Neural progenitor cell (in vitro differentiated cells): ENCODE data around the gene ATXN1. TPM values are rescaled to one million over a fixed set of nuclear protein-coding genes. Genes with fewer than 3 reads are reported as not detected.

Experiments used
- DNase-seq: peaks from one replicate; pipeline ENCODE4 v3.0.0-alpha.2; 2016; ENCODE audit warnings: low spot score
- H2AFZ ChIP-seq: fragments of 200-600 bp; sonication (generic); replicated peaks from 2 replicates; pipeline ENCODE4 v1.6.1; 2016; ENCODE audit warnings: antibody characterized with exemption
- H3F3A ChIP-seq: fragments of 200-600 bp; sonication (generic); 2 replicates; pipeline ENCODE4 v1.6.1; 2016; ENCODE audit warnings: antibody characterized with exemption, low read depth
- H3K27ac ChIP-seq: fragments of 200-600 bp; sonication (generic); 2 replicates; pipeline ENCODE4 v1.5.1; 2016; ENCODE audit warnings: mild to moderate bottlenecking
- H3K27me3 ChIP-seq: fragments of 200-600 bp; sonication (generic); 2 replicates; pipeline ENCODE4 v1.6.1; 2016; ENCODE audit warnings: mild to moderate bottlenecking, moderate library complexity
- H3K36me3 ChIP-seq: fragments of 200-600 bp; sonication (generic); 2 replicates; pipeline ENCODE4 v1.5.1; 2016
- H3K4me1 ChIP-seq: fragments of 200-600 bp; sonication (generic); 2 replicates; pipeline ENCODE4 v1.6.1; 2016; ENCODE audit warnings: mixed run types
- H3K4me2 ChIP-seq: fragments of 200-600 bp; sonication (generic); 2 replicates; pipeline ENCODE4 v1.6.1; 2016
- H3K4me3 ChIP-seq: fragments of 200-600 bp; sonication (generic); 2 replicates; pipeline ENCODE4 v1.5.1; 2016
- H3K79me2 ChIP-seq: fragments of 200-600 bp; sonication (generic); 2 replicates; pipeline ENCODE4 v1.6.1; 2016; ENCODE audit warnings: low read depth
- H3K9ac ChIP-seq: fragments of 200-600 bp; sonication (generic); 2 replicates; pipeline ENCODE4 v1.6.1; 2016
- H3K9me3 ChIP-seq: fragments of 200-600 bp; sonication (generic); 2 replicates; pipeline ENCODE4 v1.5.1; 2016; ENCODE audit warnings: low read depth
- H4K20me1 ChIP-seq: fragments of 200-600 bp; sonication (generic); 2 replicates; pipeline ENCODE4 v1.6.1; 2016; ENCODE audit warnings: low read depth
- H3K27ac Mint-ChIP-seq: 3 replicates; pipeline ENCODE4 v1.8.0; 2021; ENCODE audit warnings: mixed read lengths
- H3K27me3 Mint-ChIP-seq: 2 replicates; pipeline ENCODE4 v1.8.0; 2022; ENCODE audit warnings: low read depth, mild to moderate bottlenecking, inconsistent platforms, moderate library complexity, mixed read lengths; ENCODE audit not compliant: insufficient read depth
- H3K36me3 Mint-ChIP-seq: 3 replicates; pipeline ENCODE4 v1.8.0; 2021; ENCODE audit warnings: mixed read lengths
- H3K4me1 Mint-ChIP-seq: 3 replicates; pipeline ENCODE4 v1.8.0; 2021; ENCODE audit warnings: mixed read lengths
- H3K4me3 Mint-ChIP-seq: 3 replicates; pipeline ENCODE4 v1.8.0; 2021; ENCODE audit warnings: mild to moderate bottlenecking, moderate library complexity, mixed read lengths
- H3K9me3 Mint-ChIP-seq: 3 replicates; pipeline ENCODE4 v1.8.0; 2020; ENCODE audit warnings: mixed read lengths
- CTCF ChIP-seq: fragments of 200-600 bp; sonication (generic); IDR thresholded peaks from 2 replicates; pipeline ENCODE4 v1.5.1; 2017; ENCODE audit warnings: antibody characterized with exemption, mild to moderate bottlenecking
- EZH2 ChIP-seq: fragments of 200-600 bp; sonication (generic); IDR thresholded peaks from 2 replicates; pipeline ENCODE4 v1.6.1; 2017; ENCODE audit warnings: antibody characterized with exemption, mild to moderate bottlenecking, moderate library complexity
- EZH2phosphoT487 ChIP-seq: fragments of 200-600 bp; sonication (generic); IDR thresholded peaks from 2 replicates; pipeline ENCODE4 v1.6.1; 2017; ENCODE audit warnings: antibody characterized with exemption
- total RNA-seq: library from RNA; depleted of rRNA; stranded (reverse); fragments of >200 nt; gene quantifications from 2 replicates; pipeline ENCODE4 v1.2.3, GENCODE V29; 2015; ENCODE audit warnings: low replicate concordance

ATXN1 gene
- total RNA-seq, 1 donor from 2014 or later, result 3.6 TPM

DNA sequence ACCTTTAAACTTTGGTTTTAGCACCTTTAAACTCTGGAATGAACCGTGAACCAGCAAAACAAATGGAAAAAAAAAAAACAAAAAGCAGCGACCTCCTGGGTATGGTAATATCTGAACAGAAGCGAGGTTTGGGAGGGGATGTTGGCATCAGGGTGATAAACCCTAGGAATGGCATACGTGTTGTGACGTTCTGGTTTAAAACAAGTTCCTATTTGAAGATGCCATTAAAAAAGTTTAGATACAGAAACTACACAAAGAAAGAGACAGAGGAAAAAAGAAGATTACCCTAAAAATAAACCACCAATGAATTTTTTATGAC, 60.4 kb downstream of the ATXN1 start:
- no peak for DNase-seq
- H3K79me2 ChIP-seq, result no peaks in the 10 kb centered on the region
- H3K36me3 ChIP-seq, result no peaks in the 10 kb centered on the region
- peaks cover 34% of the 10 kb centered on the region for H3K4me1 ChIP-seq
- H3K9me3 ChIP-seq, result no peaks in the 10 kb centered on the region
- H4K20me1 ChIP-seq, result no peaks in the 10 kb centered on the region
- no peaks in the 10 kb centered on the region for H3K27me3 ChIP-seq
- peaks cover 51% of the 10 kb centered on the region for H3K4me1 Mint-ChIP-seq
- H3F3A ChIP-seq, result peaks cover 3% of the 10 kb centered on the region
- H2AFZ ChIP-seq, result no peak overlapping the region
- no peak overlapping the region for H3K27ac ChIP-seq
- no peak overlapping the region for H3K4me2 ChIP-seq
- H3K9ac ChIP-seq, result no peak overlapping the region
- no peak for TF ChIP-seq CTCF
- TF ChIP-seq EZH2, result no peak
- H3K4me3 ChIP-seq, result no peak overlapping the region
- no peak overlapping the region for H3K4me3 Mint-ChIP-seq
- H3K36me3 Mint-ChIP-seq, result no peaks in the 10 kb centered on the region
- no peaks in the 10 kb centered on the region for H3K27me3 Mint-ChIP-seq
- no peak overlapping the region for H3K27ac Mint-ChIP-seq
- peaks cover 3% of the 10 kb centered on the region for H3K9me3 Mint-ChIP-seq

DNA sequence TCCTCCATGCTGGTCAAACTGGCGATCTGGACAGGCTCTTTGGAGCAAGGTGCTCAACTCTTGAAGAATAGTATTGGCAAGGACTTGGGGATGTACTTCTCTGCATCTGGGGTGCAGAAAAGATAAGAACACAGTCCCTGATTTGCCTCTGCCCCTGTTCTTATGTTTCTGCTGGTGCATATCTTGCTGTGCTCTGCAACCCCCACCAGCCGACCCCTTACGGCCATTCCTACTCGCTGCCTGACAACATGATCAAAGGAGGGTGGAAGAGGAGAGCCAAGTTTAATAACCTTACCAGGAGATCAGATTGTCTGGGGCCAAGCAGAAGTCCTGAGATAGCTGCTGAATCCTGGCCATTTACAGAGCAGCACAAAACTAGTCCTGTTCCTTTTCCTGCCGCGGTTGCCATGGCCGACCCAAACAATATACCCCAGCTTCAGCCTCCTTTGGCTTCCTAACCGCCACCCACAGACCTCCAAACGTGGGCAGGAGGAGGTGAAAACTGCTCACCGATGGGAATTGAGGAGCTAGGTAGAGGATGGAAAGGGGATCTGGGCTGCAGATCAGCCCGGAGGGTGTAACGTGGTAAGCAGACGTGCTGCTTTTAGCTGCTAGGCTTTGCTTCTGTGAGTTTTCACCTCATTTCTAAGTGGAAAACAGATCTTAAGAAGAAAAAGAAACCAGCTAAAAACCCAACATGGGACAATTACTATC, 60.9 kb downstream of the ATXN1 start:
- no peak overlapping the region for H3K9ac ChIP-seq

DNA sequence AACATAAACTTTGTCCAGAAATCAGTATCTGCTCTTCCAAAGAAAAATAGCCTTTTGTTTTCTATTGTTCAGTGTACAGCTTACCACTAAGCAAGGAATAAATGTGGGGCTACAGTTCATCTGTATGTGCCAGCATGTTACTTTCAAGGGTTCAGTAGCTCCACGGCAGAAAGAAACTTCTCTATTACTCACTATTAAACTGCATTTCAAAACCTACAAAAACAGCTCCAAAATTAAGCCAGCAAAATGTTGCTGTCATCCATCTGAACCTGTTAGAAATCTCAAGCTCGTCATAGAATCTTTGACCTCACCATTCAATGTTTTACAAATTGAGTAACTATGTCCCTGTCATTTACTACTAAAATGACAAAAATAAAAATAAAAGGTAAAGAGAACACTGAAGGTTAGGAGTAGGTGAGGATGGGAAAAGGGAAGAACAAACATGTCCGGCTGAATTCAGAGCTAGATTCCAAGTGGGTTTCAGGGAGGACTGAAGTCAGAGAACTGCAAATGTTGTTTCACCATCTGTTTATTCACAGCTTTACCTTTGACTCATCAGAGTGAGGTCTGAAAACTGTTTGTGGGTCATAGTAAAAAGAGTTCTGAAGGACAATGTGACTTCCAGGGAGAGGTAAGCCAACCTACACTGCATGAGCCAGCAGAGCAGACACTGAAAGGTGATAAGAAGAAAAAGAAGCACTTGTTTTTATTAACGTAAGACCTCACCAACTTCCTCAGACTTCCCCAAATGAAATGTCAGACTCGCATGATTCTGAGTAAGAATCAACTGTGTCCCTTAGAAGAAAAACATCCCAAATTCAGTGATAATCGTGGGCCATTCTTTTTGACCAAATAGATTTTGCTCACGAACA, 62.0 kb downstream of the ATXN1 start:
- peaks cover 3% of the 10 kb centered on the region for H3F3A ChIP-seq
- H3K27me3 ChIP-seq, result no peaks in the 10 kb centered on the region
- H3K4me3 ChIP-seq, result no peak overlapping the region
- Mint-ChIP-seq H3K9me3 (peaks cover 3% of the 10 kb centered on the region), H3K4me3 (no peak overlapping the region), H3K4me1 (peaks cover 42% of the 10 kb centered on the region), H3K27ac (peak overlapping the region; percentile 38), H3K27me3 (peaks cover 2% of the 10 kb centered on the region), H3K36me3 (no peaks in the 10 kb centered on the region)
- no peaks in the 10 kb centered on the region for H3K9me3 ChIP-seq
- DNase-seq, result no peak
- TF ChIP-seq CTCF, result no peak
- TF ChIP-seq EZH2phosphoT487, result no peak
- no peak for TF ChIP-seq EZH2
- no peak overlapping the region for H2AFZ ChIP-seq
- peaks cover 34% of the 10 kb centered on the region for H3K4me1 ChIP-seq
- H3K4me2 ChIP-seq, result no peak overlapping the region
- no peak overlapping the region for H3K9ac ChIP-seq
- no peaks in the 10 kb centered on the region for H4K20me1 ChIP-seq
- no peaks in the 10 kb centered on the region for H3K79me2 ChIP-seq
- H3K27ac ChIP-seq, result no peak overlapping the region
- no peaks in the 10 kb centered on the region for H3K36me3 ChIP-seq

More for the DNA sequence above, 60.9 kb downstream of the ATXN1 start:
- peaks cover 3% of the 10 kb centered on the region for H3K9me3 Mint-ChIP-seq
- no peaks in the 10 kb centered on the region for H3K27me3 Mint-ChIP-seq
- Histone ChIP-seq H3K79me2 (no peaks in the 10 kb centered on the region), H4K20me1 (no peaks in the 10 kb centered on the region), H3K36me3 (no peaks in the 10 kb centered on the region), H3K27ac (no peak overlapping the region), H3K9me3 (no peaks in the 10 kb centered on the region), H3K4me3 (no peak overlapping the region), H3K4me1 (peaks cover 34% of the 10 kb centered on the region), H3K27me3 (no peaks in the 10 kb centered on the region), H3F3A (peaks cover 3% of the 10 kb centered on the region), H3K4me2 (peak overlapping the region; percentile 17), H2AFZ (no peak overlapping the region)
- H3K4me1 Mint-ChIP-seq, result peaks cover 49% of the 10 kb centered on the region
- TF ChIP-seq CTCF (no peak), EZH2 (no peak), EZH2phosphoT487 (no peak)
- H3K36me3 Mint-ChIP-seq, result no peaks in the 10 kb centered on the region
- H3K4me3 Mint-ChIP-seq, result no peak overlapping the region
- DNase-seq, result no peak
- H3K27ac Mint-ChIP-seq, result peak overlapping the region; percentile 15
